Measurements from ENCODE around the gene DDOST.

GRCh38 chr1:20604678-20605077 lies 56.5 kb downstream of the DDOST start:
- no peak for TF ChIP-seq EZH2 (IDR thresholded peaks at IDR 0.05; ENCODE audit: low read length)
- TF ChIP-seq, protein P1, sequence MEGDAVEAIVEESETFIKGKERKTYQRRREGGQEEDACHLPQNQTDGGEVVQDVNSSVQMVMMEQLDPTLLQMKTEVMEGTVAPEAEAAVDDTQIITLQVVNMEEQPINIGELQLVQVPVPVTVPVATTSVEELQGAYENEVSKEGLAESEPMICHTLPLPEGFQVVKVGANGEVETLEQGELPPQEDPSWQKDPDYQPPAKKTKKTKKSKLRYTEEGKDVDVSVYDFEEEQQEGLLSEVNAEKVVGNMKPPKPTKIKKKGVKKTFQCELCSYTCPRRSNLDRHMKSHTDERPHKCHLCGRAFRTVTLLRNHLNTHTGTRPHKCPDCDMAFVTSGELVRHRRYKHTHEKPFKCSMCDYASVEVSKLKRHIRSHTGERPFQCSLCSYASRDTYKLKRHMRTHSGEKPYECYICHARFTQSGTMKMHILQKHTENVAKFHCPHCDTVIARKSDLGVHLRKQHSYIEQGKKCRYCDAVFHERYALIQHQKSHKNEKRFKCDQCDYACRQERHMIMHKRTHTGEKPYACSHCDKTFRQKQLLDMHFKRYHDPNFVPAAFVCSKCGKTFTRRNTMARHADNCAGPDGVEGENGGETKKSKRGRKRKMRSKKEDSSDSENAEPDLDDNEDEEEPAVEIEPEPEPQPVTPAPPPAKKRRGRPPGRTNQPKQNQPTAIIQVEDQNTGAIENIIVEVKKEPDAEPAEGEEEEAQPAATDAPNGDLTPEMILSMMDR (optimal IDR thresholded peaks at IDR 0.05 in 1 of 3, IDR thresholded peaks at IDR 0.05 in 1 of 3, conservative IDR thresholded peaks at IDR 0.05 in 1 of 3; ENCODE audit: extremely low read depth in 1 of 3, insufficient read depth in 2 of 3, low read length in 3 of 3) = no peak

Measured in keratinocyte (primary cell).